Right lobe of liver (tissue), 4 donors: ENCODE measurements around the gene AMZ2.

Experiments used
- CTCF ChIP-seq, 4 donors: fragments of 200-600 bp in 3 of 4; fragments of 450-650 bp in 1 of 4; IDR thresholded peaks; one replicate each; pipeline versions ENCODE4 v1.5.1 to v1.8.0; 2016 to 2022; ENCODE audit warnings: antibody characterized with exemption in 4 of 4, mild to moderate bottlenecking in 2 of 4
- POLR2A ChIP-seq: fragments of 450-650 bp; IDR thresholded peaks from one replicate; pipeline ENCODE4 v1.6.1; 2017; ENCODE audit warnings: antibody characterized with exemption, mild to moderate bottlenecking
- donor health status: DM: no; HTN: no; CAD: no.
- donor health status: DM: no; HTN: no; CAD: no.
- donor health status: DM: no; HTN: yes; CAD: no.

- TF ChIP-seq CTCF (IDR thresholded peaks at IDR 0.05) (no peak), POLR2A (no peak)
Measured at GRCh38 chr17:68249354-68249765, 1.5 kb downstream of the AMZ2 start.
